Occipital lobe (tissue), 2 donors: ENCODE measurements around the gene MAN1B1. TPM values are rescaled to one million over a fixed set of nuclear protein-coding genes. Genes with fewer than 3 reads are reported as not detected.

ENCODE experiments used
- DNase-seq: peaks from one replicate; lab custom pipeline; 2025; lab: John Stamatoyannopoulos, UW
- total RNA-seq: library from RNA; depleted of rRNA; stranded (reverse); fragments of >200 nt; gene quantifications from one replicate; pipeline ENCODE4 v1.2.3, GENCODE V29; 2014

MAN1B1 gene
- total RNA-seq, 1 donor from 2014 or later, result 38.5 TPM

DNA sequence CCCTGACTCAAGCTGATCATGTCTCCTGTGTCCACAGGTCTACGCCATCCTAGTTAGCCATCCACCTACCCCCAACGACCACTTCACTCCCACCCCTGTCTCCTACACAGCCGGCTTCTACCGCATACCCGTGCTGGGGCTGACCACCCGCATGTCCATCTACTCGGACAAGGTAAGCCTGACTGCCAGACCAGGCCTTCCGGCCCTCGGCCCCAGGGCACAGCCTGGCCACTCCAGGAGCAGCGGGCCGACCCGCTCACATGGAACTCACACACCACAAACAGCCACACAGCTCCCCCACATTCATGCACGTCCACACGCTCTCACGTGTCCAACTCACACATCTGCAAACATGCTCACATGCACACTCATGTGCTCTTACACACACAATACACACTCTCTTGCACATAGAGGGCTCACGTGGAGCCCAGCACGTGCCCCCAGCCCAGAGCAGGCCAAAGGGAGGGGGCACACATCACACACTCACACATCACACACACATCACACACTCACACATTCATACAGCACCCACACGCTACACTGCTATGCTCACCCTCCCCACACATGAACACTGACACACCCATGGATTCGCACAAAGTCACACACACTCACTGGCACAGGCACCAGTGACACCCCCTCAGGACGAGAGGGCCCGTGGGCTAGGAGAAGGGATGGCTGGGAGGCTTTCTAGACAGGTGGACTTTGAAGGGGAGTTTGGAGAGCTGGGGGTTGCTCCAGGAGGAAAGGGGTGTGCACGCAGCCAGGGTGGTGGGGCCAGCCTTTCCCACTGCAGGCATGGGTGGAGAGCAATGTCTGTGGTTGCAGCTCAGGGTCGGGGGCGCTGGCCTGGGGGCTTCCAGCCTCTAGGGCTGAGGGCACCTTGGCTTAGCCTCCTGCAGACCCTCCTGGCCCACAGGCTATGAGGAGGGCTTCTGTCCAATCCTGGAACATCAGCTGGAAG, 55.5 kb downstream of the MAN1B1 start:
- no peak for DNase-seq

DNA sequence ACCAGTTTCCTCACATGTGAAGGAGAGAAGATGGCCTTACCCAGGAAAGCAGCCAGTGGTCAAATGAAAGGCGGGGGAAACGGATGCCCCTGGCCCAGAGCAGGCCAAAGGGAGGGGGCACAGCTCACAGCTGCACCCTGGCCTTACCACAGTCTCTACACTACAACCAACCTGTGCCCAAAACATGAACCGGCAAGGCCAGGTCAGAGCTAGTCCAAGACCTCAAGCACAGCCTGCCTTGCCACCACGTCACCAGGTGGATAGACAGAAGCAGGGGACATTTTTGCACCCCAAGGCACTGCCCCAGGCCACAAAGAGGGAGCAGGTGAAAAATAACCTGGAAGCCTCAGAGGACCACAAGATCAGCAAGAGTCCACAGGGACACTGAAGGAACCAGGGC, 56.7 kb downstream of the MAN1B1 start:
- DNase-seq, result no peak

DNA sequence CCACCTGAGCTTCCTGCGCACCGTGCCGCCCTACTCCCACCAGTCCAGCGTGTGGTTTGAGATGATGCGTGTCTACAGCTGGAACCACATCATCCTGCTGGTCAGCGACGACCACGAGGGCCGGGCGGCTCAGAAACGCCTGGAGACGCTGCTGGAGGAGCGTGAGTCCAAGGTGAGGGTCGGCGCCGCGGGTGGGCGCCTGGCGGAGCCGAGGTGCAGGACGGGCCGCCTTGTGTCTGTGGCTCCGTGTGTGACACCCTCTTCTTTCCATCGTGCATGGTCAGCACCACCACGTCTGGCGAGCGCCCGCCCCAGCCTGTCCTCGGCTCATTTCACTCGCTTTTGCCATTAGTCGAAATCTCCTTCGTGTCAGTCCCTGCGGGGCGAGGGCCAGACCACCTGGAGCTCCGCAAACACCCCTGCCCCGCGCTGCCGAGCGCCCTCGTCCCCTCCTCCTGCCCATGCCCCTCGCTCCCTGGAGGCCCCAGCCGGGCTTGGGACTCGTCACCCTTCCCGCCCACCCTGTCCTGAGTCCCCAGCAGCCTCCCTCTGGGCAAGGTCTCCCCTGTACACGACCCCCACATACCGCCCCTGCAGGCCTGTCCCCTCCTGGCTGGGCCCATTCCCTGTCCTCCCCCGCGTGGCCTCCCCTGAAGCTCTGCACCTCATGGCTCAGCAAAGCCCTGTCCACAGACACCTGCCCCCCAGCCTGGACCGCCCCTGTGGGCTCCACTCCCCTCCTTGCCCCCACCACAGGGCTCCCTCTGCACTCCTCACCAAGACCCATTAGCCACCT, 59.1 kb downstream of the MAN1B1 start:
- no peak for DNase-seq

DNA sequence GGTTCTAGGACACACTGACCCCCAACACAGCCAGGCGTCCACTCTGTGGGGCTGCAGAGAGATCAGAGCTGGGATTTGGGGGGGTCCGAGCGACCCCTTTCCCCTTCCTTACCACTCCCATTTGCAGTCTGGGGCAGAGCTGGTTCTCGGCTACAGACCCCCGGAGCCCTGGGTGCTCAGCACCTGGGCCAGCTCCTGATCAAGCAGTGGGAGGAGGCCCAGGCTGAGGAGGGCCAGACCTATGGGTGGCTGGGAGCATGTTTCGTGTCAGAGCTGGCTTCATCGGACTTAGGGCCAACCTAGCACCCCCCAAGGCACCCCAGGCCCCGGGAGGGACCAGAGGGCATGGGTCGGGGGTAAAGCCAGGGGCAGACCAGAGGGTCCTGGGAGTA, 59.7 kb downstream of the MAN1B1 start:
- DNase-seq, result no peak

DNA sequence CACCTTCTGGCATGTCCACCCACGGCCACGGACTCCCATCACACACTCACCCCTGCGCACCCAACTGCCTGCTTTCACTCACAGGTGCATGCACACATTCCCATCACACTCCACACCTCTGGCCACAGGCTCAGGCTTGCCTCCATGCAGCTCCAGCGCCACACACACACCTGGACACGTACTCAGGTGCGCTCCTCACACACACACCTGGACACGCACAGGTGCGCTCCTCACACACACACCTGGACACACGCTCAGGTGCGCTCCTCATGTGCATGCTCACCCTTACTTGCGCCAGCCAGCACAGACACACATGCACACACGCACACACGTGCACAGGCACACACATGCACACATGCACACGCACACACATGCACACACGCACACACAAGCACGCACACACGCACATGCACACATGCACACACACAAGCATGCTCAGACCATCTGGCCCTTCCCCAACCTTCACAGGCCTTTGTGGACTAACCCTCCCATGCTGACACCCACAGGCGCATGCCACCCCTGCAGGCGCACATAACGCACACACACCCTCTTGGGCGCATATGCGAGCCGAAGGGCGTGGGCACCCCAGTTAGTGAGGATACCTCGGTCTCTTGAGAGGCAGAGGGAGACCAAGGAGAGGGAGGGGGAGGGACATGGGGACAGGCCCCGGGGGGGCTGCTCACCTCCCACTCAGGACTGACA, 60.5 kb downstream of the MAN1B1 start:
- DNase-seq, result no peak

DNA sequence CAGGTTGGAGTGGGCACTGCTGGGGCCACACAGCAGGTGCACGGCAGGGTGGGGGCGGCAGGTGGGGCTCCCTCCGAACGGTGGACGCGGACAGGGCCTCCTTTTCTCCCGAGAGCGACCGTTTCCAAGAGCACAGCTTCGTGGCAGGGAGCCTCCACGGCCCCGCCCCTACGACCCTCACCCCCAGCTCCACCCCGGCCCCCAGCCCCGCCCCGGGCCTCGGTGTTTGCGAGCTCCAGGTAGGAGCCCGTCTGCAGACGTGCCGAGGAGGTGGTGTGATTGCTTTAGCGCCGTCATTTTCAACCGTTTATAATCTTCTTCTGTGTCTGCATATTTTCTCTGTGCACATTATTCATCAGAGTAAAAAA, 61.0 kb downstream of the MAN1B1 start:
- no peak for DNase-seq

DNA sequence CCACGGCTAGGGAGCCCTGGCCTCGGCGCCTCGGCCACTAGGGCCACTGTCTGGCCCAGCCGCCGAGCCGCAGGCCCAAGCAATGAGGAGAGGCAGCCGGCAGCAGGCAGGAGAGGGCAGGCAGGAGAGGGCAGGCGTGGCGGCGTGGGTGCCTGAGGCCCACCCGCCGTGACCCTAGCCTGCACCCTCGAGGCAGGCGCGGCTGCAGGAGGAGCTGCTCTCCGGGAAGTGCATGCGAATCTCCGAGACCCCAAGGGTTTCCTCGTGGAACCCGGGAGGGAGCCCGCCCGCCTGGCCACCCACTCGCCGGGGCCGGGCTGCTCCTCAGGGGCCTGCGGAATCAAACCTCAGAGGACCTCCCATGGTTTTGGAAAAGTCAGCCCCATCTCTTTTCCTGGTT, 61.5 kb downstream of the MAN1B1 start:
- DNase-seq, result no peak

DNA sequence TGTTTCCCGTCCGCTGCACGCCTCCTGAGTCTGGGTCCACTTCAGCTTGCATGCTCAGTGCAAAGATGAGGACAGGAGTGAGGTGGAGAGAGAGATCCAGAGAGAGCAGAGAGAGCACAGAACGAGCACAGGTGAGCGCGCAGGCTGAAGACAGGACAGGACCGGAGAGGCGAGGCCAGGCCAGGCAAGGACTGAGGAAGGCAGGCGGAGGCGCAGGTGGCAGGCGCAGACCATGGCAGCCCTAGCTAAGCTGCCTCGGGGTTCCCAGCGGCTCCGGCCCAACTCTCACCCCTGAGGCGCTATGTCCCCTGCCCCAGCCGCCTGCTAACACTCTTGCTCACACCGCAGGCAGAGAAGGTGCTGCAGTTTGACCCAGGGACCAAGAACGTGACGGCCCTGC, 61.9 kb downstream of the MAN1B1 start:
- DNase-seq, result no peak

DNA sequence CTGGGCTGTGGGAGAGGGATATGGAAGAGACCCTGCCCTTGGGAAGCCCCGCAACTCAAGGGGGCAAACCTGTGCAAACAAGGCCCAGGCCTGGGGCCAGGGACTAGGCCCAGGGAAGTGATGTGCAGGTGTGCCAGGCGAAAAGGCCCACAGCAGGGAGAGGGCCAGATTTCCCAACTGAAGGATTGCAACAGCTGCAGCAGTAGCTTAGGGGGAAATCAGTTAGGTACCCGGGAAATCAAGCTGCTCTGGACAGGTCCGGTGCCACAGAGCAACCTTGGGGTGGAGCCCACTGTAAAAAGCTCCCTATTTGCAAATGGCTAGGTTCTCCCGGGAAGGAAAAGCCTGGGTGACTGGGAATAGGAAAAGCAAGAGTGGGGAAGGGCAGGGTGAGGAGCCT, 62.6 kb downstream of the MAN1B1 start:
- DNase-seq, result no peak

DNA sequence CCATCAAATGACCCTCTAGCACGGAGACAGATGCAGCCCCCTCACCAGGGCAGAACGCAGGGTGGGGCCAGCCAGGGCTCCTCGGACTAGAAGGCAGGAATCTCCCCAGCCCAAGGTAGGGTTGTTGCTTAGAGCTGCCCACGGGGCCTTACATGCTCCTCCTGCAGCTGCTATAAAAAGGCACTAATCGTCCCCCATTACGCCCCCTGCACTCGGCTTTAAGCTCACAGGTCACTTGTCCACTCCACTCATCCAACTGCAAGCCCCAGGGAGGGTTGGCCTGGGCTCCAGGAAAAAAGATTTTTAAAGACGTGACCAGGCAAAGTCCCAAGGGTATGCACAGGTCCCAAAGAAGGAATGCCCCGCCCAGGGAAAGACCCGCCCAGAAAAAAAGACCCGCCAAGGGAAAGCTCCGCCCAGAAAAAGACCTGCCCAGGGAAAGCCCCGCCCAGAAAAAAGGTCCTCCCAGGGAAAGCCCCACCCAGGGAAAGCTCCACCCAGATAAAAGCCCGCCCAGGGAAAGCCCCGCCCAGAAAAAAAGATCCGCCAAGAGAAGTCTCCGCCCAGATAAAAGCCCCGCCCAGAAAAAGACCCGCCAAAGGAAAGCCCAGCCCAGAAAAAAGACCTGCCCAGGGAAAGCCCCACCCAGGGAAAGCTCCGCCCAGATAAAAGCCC, 63.3 kb downstream of the MAN1B1 start:
- DNase-seq, result no peak

DNA sequence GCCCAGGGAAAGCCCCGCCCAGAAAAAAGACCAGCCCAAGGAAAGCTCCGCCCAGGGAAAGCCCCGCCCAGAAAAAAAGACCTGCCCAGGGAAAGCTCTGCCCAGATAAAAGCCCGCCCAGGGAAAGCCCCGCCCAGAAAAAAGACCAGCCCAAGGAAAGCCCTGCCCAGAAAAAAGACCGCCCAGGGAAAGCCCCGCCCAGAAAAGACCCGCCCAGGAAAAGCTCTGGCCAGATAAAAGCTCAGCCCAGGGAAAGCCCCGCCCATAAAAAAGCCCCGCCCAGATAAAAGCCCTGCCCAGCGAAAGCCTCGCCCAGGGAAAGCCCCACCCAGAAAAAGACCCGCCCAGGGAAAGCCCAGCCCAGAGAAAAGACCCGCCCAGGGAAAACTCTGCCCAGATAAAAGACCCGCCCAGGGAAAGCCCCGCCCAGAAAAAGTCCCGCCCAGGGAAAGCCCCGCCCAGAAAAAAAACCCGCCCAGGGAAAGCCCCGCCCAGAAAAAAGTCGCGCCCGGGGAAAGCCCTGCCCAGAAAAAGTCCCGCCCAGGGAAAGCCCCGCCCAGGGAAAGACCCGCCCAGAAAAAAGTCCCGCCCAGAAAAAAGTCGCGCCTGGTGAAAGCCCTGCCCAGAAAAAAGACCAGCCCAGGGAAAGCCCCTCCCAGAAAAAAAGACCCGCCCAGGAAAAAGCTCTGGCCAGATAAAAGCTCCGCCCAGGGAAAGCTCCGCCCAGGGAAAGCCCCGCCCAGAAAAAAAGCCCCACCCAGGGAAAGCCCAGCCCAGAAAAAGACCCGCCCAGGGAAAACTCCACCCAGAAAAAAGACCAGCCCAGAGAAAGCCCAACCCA, 64.1 kb downstream of the MAN1B1 start:
- no peak for DNase-seq

DNA sequence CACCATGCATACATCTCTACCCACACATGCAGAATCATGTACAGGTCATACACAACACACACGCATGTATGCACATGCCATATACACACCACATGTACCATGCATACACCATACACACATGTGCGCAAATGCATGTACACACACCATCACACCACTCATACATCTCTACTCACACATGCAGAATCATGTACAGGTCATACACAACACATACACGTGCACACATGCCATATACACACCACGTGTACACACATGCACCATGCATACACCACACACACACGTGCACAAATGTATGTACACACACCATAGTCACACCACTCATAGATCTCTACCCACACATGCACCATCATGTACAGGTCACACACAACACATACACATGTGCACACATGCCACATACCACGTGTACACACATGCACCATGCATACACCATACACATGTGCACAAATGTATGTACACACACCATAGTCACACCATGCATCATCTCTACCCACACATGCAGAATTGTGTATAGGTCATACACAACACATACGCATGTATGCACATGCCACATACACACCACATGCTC, 66.1 kb downstream of the MAN1B1 start:
- no peak for DNase-seq

DNA sequence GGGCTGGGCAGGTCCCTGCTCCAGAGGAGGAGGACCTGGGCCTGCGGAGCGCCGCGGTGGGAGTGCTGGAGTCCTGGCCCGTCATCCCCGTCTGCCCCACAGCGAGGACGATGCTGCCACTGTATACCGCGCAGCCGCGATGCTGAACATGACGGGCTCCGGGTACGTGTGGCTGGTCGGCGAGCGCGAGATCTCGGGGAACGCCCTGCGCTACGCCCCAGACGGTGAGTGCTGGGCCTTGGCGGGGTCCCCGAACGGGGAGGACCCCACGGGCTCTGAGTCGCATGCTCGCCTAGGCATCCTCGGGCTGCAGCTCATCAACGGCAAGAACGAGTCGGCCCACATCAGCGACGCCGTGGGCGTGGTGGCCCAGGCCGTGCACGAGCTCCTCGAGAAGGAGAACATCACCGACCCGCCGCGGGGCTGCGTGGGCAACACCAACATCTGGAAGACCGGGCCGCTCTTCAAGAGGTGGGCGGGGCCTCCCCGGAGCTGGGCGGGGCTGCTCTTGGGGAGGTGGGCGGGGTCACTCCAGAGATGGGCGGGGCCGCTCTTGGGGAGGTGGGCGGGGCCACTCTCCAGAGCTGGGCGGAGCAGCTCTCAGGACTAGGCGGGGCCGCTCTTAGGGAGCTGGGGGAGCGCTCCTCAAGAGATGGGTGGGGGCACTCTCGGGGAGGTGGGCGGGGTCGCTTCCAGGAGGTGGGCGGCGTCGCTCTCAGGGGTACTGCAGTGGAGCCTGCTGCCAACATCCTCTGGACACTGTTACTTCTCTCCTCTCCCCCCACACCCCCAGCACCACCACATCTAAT, 70.0 kb downstream of the MAN1B1 start:
- peak; percentile 50 for DNase-seq

DNA sequence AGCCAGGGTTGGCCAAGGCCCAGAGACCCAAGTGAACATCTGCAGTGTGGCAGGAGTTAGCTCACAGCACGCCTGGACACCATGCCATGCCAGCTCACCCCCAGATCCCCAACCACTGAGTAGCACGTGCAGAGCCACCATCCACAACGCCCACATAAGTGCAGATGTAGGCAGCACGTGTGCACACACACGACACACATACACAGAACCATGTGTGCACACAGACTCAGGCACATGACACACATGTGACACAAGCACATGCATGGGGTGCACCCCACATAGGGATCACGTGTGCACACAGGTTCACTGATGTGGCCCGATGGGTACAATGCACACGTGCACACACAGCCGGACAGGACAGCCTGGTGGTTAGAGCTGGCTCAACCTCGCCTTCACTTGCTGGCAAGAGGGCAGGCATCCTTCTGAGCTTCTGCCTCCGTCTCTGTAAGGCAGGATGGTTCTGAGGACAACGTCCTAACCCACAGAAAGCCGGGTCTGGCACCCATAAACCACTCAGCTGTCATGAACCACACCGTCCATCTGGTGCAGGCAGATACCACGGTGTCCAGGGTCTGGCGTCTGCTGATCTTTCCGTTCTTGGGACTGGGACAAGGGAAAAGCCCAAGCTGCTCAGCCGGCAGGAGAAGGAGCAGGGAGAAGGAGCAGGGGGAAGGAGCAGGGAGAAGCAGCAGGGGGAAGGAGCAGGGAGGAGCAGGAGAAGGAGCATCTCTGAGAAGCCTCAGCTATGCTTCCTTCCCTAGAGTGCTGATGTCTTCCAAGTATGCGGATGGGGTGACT, 71.0 kb downstream of the MAN1B1 start:
- DNase-seq, result peak; percentile 21

DNA sequence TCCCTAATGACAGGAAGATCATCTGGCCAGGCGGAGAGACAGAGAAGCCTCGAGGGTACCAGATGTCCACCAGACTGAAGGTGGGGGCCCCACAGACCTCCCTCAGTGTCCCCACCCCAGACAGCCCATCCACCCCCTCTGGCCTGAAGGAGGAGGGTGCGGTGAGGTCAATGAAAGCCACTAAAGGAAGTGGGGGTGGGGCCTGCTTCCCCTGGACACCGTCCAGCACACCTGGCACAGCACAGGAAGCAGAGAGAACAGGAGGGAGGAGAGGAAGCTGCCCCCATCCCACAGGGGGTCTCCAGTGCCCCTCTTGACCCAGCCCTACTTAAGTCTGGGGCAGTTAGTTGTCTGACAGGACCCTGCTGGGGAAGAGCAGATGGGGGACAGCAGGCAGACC, 71.8 kb downstream of the MAN1B1 start:
- no peak for DNase-seq
